ENCODE measurements around the gene TGM2.
"Not testable (repeated sequence)": the region's sequence is repeated elsewhere in the genome, so short reads cannot be mapped to it uniquely, and the experiment has no call there.

TGM2 gene

GRCh38 chr20:38115205-38115604, 49.9 kb downstream of the TGM2 start:
- DNase-seq (ENCODE audit: low spot score) = no peak

DNA sequence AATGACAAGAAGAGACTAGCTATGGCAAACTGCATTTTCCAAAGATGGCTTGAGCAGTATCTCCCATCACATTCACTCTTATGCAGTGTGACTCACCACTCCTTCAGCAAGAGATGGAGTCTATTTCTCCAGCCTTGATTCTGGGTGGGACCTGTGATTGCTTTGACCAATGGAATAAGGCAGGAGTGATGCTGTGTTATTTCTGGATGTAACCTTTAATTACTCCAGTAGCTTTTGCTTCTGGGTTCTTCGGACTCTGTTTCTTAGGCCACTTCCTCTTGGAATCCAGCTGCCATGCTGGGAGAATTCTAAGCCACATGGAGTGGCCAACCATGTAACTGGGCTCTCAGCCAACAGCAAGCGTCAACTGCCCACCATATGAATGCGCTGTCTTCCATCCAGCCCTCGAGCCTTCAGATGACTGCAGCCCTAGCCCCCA, 50.7 kb downstream of the TGM2 start:
- DNase-seq (ENCODE audit: low spot score) = no peak

- no peak for DNase-seq (ENCODE audit: low spot score)
Observed at GRCh38 chr20:38113401-38114325, 51.4 kb downstream of the TGM2 start.

GRCh38 chr20:38112930-38113294, 52.2 kb downstream of the TGM2 start:
- no peak for DNase-seq (ENCODE audit: low spot score)

DNA sequence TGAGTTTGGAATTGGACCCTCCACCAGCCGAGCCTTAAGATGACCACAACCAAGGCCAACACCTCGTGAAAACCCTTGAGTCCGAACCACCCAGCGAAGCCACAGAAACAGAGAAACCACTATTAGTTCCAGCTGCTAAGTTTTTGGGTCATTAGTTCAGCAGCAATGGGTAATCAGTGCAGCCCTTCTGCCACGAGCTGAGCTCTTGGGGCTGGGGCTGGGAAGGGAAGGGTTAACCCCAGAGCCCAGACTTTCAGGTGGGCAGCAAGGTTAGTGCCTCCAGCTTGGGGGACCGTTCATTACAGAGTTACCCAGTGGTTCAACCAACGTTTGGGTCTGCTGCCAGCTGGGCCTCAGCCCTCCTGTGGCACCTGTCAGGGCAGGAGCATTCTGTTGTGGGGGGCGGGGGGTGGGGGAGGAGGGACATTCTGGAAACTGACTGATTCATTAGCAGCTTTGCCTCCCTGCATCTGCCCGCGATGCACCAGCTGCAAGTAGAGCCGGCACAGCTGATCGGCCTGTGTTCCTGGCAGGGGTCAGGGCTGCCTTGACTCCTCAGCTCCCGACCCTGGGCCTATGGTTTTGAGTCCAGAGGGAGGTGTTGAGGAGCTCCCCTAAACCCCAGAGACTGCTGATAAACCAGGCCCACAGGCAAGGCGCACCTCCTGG, 52.7 kb downstream of the TGM2 start:
- DNase-seq (ENCODE audit: low spot score) = no peak

GRCh38 chr20:38111366-38112232, 53.5 kb downstream of the TGM2 start:
- no peak for DNase-seq (ENCODE audit: low spot score)

DNA sequence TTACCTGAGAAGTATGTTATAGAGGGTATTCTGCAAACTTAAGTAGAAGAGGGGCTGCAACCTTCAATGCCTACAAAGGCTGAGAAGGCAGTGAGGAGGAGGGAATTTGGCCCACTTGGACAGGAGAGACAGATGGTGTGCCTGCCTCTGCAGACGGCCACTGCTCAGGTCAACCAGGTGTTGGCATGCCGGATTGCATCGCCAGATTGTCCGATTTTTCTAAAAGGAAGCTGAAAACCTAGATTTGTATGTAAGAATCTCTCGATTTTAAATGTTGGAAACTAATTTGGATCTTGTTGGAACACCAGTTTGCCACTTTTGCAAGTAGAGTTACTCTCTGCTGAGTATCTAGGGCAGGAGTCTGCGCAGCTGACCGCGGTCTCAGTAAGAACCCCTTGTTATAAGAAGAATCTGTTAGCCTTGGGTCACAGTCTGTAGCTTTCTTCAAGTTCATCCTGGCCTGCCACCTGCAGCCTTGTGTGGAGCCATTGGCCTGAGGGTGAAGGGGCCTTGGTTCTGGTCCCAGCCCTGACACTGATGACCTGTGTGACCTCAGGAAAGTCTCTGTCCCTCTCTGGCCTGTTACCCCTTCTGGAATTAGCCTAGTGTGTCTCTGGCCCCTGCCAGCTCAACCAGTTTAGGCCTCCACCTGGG, 54.4 kb downstream of the TGM2 start:
- no peak for DNase-seq (ENCODE audit: low spot score)

DNA sequence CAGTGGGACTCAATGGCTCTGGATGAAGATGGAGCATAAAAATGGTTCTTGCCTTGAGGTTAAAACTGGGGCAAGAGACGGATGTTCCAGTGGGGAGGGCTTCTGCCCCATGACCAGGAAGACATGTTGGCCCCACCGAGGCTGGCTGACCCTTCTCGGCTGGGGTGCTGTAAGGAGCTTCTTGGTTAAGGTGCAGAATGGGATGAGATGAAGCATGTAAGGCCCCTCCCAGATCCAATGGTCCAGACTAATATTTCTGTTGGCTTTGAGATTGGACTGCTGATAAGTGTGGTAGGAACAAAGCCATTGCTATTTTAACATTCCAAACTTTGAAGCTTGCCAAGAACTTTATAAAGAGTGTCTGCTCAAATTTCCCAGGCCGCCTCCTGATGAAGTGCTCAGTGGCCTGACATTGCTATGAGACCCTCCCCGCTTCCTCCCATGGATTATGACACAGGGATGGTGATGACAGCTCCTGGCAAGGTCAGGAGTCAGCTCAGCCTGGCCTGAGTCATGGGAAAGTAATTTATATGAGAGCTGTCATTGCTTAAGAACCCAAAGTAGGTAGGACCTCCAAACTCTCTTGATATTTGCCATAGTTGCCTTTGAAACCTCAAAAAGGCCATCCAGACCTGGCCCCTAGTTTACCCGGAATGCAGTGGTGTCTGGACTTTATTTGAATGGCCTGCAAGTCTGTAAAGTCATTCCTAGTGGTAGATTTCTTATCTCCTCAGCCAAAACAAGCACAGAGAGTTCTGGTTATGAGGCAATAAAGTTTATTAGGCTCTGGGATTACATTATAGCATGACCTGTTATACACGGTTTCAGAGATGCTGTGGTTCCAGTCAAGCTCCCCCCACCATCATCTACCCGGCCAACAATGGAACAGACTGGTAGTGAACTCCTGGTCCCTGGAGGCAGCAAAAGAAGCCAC, 55.2 kb downstream of the TGM2 start:
- DNase-seq (ENCODE audit: low spot score) = no peak

GRCh38 chr20:38108986-38109541, 56.0 kb downstream of the TGM2 start:
- DNase-seq (ENCODE audit: low spot score) = no peak

DNA sequence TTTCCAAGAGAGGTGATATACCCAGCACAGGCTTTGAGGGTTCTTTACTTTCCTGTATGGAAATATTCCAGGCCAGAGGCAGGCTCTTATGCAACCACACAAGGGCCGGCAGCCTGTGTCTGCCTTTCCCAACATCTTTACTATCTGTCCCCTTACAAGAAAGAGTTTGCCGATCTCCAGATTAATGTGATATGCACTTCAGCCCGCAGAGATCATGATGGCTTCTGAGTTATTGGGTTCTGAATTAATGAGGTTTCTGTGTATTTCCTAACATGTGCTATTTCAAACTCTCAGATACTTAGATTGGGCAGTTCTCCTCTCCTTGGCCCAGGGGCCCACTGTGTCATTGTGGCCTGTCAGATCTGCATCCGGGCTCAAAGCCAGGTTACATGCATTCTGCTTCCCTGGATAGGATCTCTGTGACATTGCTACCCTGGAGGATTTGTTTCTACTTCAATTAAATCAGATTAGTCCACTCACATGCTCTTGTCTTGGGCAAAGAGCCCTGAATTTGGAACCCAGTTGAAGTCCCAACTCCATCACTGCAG, 56.6 kb downstream of the TGM2 start:
- no peak for DNase-seq (ENCODE audit: low spot score)

DNA sequence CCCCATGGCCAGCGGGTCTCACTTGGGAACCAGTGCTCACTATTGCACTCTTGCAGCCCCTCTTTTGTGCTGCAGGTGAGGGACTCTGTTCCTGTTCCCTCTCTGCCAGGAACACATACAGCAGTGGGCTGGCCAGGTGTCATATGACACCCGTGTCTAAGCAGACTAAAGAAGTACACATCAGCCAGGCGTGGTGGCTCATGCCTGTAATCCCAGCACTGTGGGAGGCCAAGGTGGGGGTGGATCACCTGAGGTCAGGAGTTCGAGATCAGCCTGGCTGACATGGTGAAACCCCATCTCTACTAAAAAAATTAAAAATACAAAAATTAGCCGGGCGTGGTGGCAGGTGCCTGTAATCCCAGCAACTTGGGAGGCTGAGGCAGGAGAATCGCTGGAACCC, 57.2 kb downstream of the TGM2 start:
- not testable (repeated sequence) for DNase-seq (ENCODE audit: low spot score)

DNA sequence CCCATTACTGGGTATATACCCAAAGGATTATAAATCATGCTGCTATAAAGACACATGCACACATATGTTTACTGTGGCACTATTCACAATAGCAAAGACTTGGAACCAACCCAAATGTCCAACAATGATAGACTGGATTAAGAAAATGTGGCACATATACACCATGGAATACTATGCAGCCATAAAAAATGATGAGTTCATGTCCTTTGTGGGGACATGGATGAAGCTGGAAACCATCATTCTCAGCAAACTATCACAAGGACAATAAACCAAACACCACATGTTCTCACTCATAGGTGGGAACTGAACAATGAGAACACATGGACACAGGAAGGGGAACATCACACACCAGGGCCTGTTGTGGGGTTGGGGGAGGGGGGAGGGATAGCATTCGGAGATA, 57.7 kb downstream of the TGM2 start:
- not testable (repeated sequence) for DNase-seq (ENCODE audit: low spot score)

- no peak for DNase-seq (ENCODE audit: low spot score)
Observed at GRCh38 chr20:38106461-38106860, 58.6 kb downstream of the TGM2 start.

DNA sequence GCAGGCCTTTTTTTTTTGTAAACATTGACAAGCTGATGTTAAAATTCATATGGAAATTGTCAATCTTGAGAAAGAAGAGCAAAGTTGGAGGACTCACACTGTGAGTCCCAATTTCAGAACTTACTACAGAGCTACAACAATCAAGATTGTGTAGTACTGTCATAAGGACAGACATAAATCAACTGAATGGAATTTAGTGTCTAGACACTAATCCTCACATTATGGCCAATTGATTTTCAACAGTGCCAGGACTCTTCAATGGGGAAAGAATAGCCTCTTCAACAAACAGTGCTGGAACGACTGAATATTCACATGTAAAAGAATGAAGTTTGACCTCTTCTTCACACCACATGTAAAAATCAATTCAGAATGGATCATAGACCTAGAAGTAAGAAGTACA, 60.8 kb downstream of the TGM2 start:
- DNase-seq (ENCODE audit: low spot score) = no peak

DNA sequence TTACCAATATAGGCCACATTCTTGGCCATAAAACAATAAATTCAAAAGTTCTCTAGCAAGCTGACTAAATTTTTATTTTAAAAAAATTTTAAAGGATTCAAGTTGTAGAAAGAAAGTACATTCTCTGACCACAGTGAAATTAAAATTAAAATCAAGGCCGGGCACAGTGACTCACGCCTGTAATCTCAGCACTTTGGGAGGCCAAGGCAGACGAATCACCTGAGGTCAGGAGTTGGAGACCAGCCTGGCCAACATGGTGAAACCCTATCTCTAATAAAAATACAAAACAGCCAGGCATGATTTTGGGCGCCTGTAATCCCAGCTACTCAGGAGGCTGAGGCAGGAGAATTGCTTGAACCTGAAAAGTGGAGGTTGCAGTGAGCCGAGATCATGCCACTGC, 62.9 kb downstream of the TGM2 start:
- not testable (repeated sequence) for DNase-seq (ENCODE audit: low spot score)

GRCh38 chr20:38098952-38099351, 66.1 kb downstream of the TGM2 start:
- no peak for DNase-seq (ENCODE audit: low spot score)

- no peak for DNase-seq (ENCODE audit: low spot score)
Observed at GRCh38 chr20:38095017-38095686, 69.9 kb downstream of the TGM2 start.

DNA sequence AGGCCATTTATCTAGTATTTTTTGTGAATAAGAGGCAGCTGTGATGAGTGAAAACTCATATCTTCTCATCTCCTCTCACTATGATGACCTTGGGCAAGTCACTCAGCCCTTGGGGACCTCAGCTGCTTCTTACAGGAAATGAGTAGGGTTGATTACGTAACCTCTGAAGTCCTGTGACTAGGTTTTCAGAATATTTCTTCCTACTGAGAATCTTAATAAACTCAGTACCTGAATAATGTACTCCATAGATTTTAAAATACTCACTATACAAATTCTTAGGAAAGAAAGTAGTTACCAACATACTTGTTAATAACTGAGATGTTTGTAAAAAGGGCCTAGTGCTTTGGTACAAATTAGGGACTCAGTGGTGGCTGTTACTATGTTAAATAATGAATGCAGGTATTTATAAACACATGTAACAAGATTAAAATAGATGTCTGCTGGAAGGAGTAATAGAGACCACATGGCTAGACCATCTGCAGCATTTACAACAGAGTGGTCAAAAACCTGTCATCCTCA, 70.6 kb downstream of the TGM2 start:
- no peak for DNase-seq (ENCODE audit: low spot score)

GRCh38 chr20:38093641-38094077, 71.4 kb downstream of the TGM2 start:
- no peak for DNase-seq (ENCODE audit: low spot score)
